Measurements from ENCODE around the gene FAXDC2. TPM values are rescaled to one million over a fixed set of nuclear protein-coding genes. Genes with fewer than 3 reads are reported as not detected.

FAXDC2 gene
- total and polyA plus RNA-seq, 10 donors, result 2.3 to 34.8 (median 19.5) TPM

GRCh38 chr5:154878642-154879335, 28.4 kb upstream of the FAXDC2 start:
- intact Hi-C loops (cut with DNase I; ENCODE audit: low total_unique reads), result no loop called here
- WGBS, 5 donors, result 88 to 96% (median 94%) methylated on average over 14 of the region's 14 CpGs
- Histone ChIP-seq H3K4me1 (peaks cover 0 to 11% (median 0%) of the 10 kb centered on the region in 6 donors), H3K27me3 (replicated peaks in 1 of 7) (no peaks in the 10 kb centered on the region), H3K4me3 (no peak overlapping the region), H3K27ac (no peak overlapping the region), H3K9me3 (peaks cover 0 to 38% (median 23%) of the 10 kb centered on the region in 8 donors), H3K36me3 (peaks cover 0 to 67% (median 35%) of the 10 kb centered on the region in 6 donors)
- no peak for DNase-seq
- TF ChIP-seq POLR2A (IDR thresholded peaks at IDR 0.05), result no peak
- TF ChIP-seq POLR2AphosphoS5 (IDR thresholded peaks at IDR 0.05), result no peak
- TF ChIP-seq CTCF (IDR thresholded peaks at IDR 0.05 in 8 of 11, conservative IDR thresholded peaks at IDR 0.05 in 3 of 11), result no peak

GRCh38 chr5:154873791-154874331, 23.5 kb upstream of the FAXDC2 start:
- Histone ChIP-seq H3K27me3 (replicated peaks in 1 of 7) (no peaks in the 10 kb centered on the region), H3K9me3 (peaks cover 0 to 19% (median 13%) of the 10 kb centered on the region in 8 donors), H3K36me3 (peaks cover 4 to 98% (median 69%) of the 10 kb centered on the region in 6 donors), H3K27ac (no peak overlapping the region), H3K4me1 (no peaks in the 10 kb centered on the region), H3K4me3 (no peak overlapping the region)
- WGBS, 5 donors, result 80 to 93% (median 86%) methylated on average over 5 of the region's 5 CpGs
- intact Hi-C loops (cut with DNase I; ENCODE audit: low total_unique reads), result no loop called here
- TF ChIP-seq CTCF (IDR thresholded peaks at IDR 0.05 in 8 of 11, conservative IDR thresholded peaks at IDR 0.05 in 3 of 11), result no peak
- TF ChIP-seq POLR2A (IDR thresholded peaks at IDR 0.05), result no peak
- TF ChIP-seq POLR2AphosphoS5 (IDR thresholded peaks at IDR 0.05), result no peak
- no peak for DNase-seq

GRCh38 chr5:154871734-154872133, 21.3 kb upstream of the FAXDC2 start:
- 90 to 94% (median 92%) methylated on average over 4 of the region's 4 CpGs for WGBS, 5 donors
- no peak for DNase-seq
- no peak for TF ChIP-seq POLR2AphosphoS5 (IDR thresholded peaks at IDR 0.05)
- no peak for TF ChIP-seq CTCF (IDR thresholded peaks at IDR 0.05 in 8 of 11, conservative IDR thresholded peaks at IDR 0.05 in 3 of 11)
- TF ChIP-seq POLR2A (IDR thresholded peaks at IDR 0.05), result no peak
- Histone ChIP-seq H3K27ac (no peak overlapping the region), H3K36me3 (peaks cover 4 to 100% (median 82%) of the 10 kb centered on the region in 6 donors), H3K4me3 (no peak overlapping the region), H3K27me3 (replicated peaks in 1 of 7) (no peaks in the 10 kb centered on the region), H3K4me1 (peaks cover 0 to 5% (median under 1%) of the 10 kb centered on the region in 6 donors), H3K9me3 (no peaks in the 10 kb centered on the region)
- intact Hi-C loops (cut with DNase I; ENCODE audit: low total_unique reads), result no loop called here

GRCh38 chr5:154868702-154869101, 18.3 kb upstream of the FAXDC2 start:
- Histone ChIP-seq H3K27me3 (replicated peaks in 1 of 7) (no peaks in the 10 kb centered on the region), H3K36me3 (peaks cover 4 to 100% (median 79%) of the 10 kb centered on the region in 6 donors), H3K27ac (no peak overlapping the region), H3K4me1 (peaks cover 0 to 34% (median 10%) of the 10 kb centered on the region in 6 donors), H3K9me3 (no peaks in the 10 kb centered on the region), H3K4me3 (no peak overlapping the region)
- no peak for DNase-seq
- intact Hi-C loops (cut with DNase I; ENCODE audit: low total_unique reads), result loop anchor here (10.0 kb wide), 1 partner anchor 66 kb away; the partner anchor contains the start of gene GEMIN5
- 91 to 93% (median 91%) methylated on average over 5 of the region's 5 CpGs for WGBS, 5 donors
- TF ChIP-seq CTCF (IDR thresholded peaks at IDR 0.05 in 8 of 11, conservative IDR thresholded peaks at IDR 0.05 in 3 of 11) (no peak), POLR2A (IDR thresholded peaks at IDR 0.05) (no peak), POLR2AphosphoS5 (IDR thresholded peaks at IDR 0.05) (peak in 1 of 3 donors; percentile 6)
